Type B pancreatic cell (in vitro differentiated cells): ENCODE results near the gene ARMC3. TPM values are rescaled to one million over a fixed set of nuclear protein-coding genes. Genes with fewer than 3 reads are reported as not detected.

Source experiments
- DNase-seq: peaks from one replicate; pipeline ENCODE4 v3.0.0; 2021; ENCODE audit warnings: mixed read lengths; ENCODE audit not compliant: unreplicated experiment; ENCODE audit errors: extremely low spot score
- H3K27ac Mint-ChIP-seq: 2 replicates; pipeline ENCODE4 v1.8.0; 2021; ENCODE audit warnings: mild to moderate bottlenecking, mixed read lengths
- H3K27me3 Mint-ChIP-seq: 2 replicates; pipeline ENCODE4 v1.8.0; 2021; ENCODE audit warnings: mixed read lengths
- H3K36me3 Mint-ChIP-seq: 2 replicates; pipeline ENCODE4 v1.8.0; 2021; ENCODE audit warnings: mixed read lengths
- H3K4me1 Mint-ChIP-seq: one replicate; pipeline ENCODE4 v1.8.0; 2021; ENCODE audit warnings: mixed read lengths; ENCODE audit not compliant: unreplicated experiment
- H3K4me3 Mint-ChIP-seq: 2 replicates; pipeline ENCODE4 v1.8.0; 2021; ENCODE audit warnings: mild to moderate bottlenecking, mixed read lengths
- H3K9me3 Mint-ChIP-seq: 2 replicates; pipeline ENCODE4 v1.8.0; 2021; ENCODE audit warnings: mixed read lengths
- total RNA-seq: library from RNA; stranded (reverse); gene quantifications from 2 replicates; pipeline ENCODE4 v1.2.1, GENCODE V29; 2021; ENCODE audit warnings: low replicate concordance
- TF ChIP-seq, protein P1 (sequence below): fragments of 200-600 bp; sonication (generic); conservative IDR thresholded peaks from 2 replicates; pipeline ENCODE4 v1.5.0; 2021; ENCODE audit warnings: antibody characterized with exemption, mild to moderate bottlenecking

Gene ARMC3
- total RNA-seq, 1 donor from 2014 or later, result 10.4 TPM

DNA sequence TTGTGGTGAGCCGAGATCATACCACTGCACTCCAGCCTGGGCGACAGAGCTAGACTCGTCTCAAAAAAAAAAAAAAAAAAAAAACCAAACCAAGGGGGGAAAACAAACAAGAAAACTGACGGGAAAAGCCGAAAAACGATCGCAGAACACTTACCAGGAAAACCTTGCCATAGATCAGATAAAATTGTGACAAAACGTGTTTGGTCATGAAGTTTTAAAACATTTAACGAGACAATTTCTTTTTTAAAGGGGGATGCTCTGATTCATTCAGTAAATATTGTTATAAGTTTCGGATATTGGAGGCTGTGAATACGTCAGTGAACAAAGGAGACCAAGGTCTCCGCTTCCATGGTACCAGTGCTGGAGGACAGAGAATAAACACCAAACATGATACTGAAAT, 77.3 kb downstream of the ARMC3 start:
- Mint-ChIP-seq H3K4me1 (no peaks in the 10 kb centered on the region), H3K4me3 (no peak overlapping the region), H3K9me3 (no peaks in the 10 kb centered on the region), H3K36me3 (no peaks in the 10 kb centered on the region), H3K27ac (no peak overlapping the region), H3K27me3 (peaks cover 9% of the 10 kb centered on the region)
- TF ChIP-seq, protein P1, sequence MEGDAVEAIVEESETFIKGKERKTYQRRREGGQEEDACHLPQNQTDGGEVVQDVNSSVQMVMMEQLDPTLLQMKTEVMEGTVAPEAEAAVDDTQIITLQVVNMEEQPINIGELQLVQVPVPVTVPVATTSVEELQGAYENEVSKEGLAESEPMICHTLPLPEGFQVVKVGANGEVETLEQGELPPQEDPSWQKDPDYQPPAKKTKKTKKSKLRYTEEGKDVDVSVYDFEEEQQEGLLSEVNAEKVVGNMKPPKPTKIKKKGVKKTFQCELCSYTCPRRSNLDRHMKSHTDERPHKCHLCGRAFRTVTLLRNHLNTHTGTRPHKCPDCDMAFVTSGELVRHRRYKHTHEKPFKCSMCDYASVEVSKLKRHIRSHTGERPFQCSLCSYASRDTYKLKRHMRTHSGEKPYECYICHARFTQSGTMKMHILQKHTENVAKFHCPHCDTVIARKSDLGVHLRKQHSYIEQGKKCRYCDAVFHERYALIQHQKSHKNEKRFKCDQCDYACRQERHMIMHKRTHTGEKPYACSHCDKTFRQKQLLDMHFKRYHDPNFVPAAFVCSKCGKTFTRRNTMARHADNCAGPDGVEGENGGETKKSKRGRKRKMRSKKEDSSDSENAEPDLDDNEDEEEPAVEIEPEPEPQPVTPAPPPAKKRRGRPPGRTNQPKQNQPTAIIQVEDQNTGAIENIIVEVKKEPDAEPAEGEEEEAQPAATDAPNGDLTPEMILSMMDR, result no peak
- DNase-seq, result no peak

DNA sequence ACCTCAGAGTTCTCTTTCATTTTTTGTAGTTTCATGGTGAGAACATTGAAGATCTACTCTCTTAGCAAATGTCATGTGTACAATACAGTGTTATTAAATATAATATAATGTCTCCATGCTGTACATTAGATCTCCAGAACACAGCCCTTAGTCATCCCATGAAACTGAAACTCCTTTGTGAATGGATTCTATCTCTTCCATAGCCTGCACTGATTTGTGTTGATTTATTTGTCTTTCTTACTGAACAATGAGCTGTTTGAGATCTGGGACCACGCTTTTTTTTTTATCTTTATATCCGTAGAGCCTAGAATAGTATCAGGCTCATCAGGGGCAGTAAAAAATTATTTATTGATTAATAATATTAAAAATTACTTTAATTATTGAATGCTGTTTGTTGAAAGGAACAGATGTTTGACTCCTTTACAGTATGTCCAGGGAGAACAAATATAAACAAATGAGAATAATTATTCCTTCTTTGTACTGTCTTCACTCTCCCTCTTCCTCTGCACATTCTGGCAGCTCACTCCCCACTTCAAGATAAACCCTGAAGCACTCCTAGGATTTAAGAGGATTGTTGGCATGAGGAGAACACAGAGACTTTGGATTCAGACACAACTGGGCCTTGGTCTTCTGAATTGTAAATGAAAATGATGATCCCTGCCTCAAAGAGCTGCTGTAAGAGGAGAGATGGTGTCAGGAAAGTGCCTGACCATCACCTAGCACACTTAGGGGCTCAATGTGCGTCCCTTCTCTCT, 85.9 kb downstream of the ARMC3 start:
- Mint-ChIP-seq H3K9me3 (no peaks in the 10 kb centered on the region), H3K4me1 (no peaks in the 10 kb centered on the region), H3K27ac (no peak overlapping the region)

DNA sequence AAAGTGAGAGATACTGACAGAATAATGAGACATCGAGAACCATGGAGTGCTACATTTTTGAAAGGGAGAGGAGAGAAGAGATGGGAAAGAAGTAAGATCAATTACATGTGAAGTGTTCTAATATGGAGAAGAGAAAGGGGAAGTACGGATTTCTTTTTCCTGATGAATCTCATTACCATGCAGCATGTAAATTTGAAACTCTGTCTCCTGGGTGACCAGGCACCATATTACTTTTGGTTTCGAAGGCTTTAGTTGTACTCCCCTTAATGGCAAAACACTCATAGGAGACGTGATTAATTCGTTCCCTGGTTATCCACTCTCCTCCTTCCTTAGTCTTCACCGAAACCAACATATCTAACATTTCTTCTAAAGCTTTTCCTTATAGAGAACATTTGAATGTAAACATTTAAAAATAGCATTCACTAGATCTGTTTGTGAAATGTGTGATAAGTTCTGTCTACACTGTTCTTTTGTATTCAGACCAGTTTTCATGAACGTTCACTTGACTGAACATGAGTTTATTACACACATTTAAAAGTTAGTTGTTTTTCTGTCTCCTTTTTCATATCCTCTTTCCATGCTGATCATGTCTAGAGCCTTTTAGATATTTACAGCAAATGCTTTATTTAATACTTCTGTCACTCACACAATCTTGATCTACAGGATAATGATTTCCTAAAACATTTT, 87.3 kb downstream of the ARMC3 start:
- Mint-ChIP-seq H3K9me3 (no peaks in the 10 kb centered on the region), H3K4me1 (no peaks in the 10 kb centered on the region), H3K4me3 (no peak overlapping the region), H3K27me3 (peaks cover 17% of the 10 kb centered on the region), H3K36me3 (no peaks in the 10 kb centered on the region), H3K27ac (no peak overlapping the region)
- TF ChIP-seq, protein P1, result no peak
- DNase-seq, result no peak

More for the DNA sequence above, 85.9 kb downstream of the ARMC3 start:
- H3K4me3 Mint-ChIP-seq, result no peak overlapping the region
- H3K36me3 Mint-ChIP-seq, result no peaks in the 10 kb centered on the region
- peaks cover 18% of the 10 kb centered on the region for H3K27me3 Mint-ChIP-seq
- TF ChIP-seq, protein P1, result no peak
- DNase-seq, result no peak

DNA sequence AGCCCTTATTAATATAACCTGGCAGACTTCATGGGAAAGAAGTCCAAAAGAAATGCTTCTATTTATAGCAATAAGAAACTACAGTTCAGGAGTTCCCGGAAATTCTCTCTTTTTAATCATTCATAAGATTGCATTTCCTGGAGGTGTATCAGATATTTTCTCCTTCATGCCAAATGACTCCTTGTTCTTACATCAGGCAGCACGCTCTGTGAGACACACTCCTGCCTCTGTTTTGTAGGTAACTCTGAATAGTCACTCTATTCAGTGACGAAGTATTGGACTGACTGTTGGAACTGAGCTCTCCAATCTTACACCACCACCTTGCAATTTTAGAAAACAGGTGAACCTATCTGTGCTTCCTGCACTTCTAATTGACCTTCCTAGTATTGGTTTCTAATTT, 88.8 kb downstream of the ARMC3 start:
- DNase-seq, result no peak

DNA sequence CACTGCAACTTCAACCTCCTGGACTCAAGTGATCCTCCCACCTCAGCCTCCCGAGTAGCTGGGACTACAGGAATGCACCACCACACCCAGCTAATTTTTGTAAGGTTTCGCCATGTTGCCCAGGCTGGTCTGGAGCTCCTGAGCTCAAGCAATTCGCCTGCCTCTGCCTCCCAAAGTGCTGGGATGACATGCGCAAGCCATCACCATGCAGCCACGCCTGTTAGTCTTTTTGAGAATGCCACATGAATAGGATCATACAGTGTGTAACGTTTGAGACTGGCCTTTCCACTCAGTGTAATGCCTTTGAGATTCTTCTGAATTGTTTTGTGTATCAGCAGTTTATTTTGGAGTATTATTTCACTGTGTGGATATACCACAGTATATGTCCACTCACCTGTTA, 91.8 kb downstream of the ARMC3 start:
- no peaks in the 10 kb centered on the region for H3K4me1 Mint-ChIP-seq
- H3K36me3 Mint-ChIP-seq, result no peaks in the 10 kb centered on the region
- DNase-seq, result no peak
- TF ChIP-seq, protein P1, result no peak
- no peak overlapping the region for H3K4me3 Mint-ChIP-seq
- no peaks in the 10 kb centered on the region for H3K9me3 Mint-ChIP-seq
- peaks cover 4% of the 10 kb centered on the region for H3K27me3 Mint-ChIP-seq
- H3K27ac Mint-ChIP-seq, result no peak overlapping the region

More for the DNA sequence above, 88.8 kb downstream of the ARMC3 start:
- H3K9me3 Mint-ChIP-seq, result no peaks in the 10 kb centered on the region
- TF ChIP-seq, protein P1, result no peak
- peaks cover 9% of the 10 kb centered on the region for H3K27me3 Mint-ChIP-seq
- H3K4me3 Mint-ChIP-seq, result no peak overlapping the region
- H3K4me1 Mint-ChIP-seq, result no peaks in the 10 kb centered on the region
- H3K36me3 Mint-ChIP-seq, result no peaks in the 10 kb centered on the region
- H3K27ac Mint-ChIP-seq, result no peak overlapping the region
